Astrocyte (in vitro differentiated cells and primary cell): ENCODE measurements around the gene CIB4. TPM values are rescaled to one million over a fixed set of nuclear protein-coding genes. Genes with fewer than 3 reads are reported as not detected.

Experiments used
- DNase-seq: peaks from one replicate; pipeline ENCODE4 v3.0.0-alpha.2; 2010; ENCODE audit warnings: low read depth
- FAIRE-seq: peaks from 2 replicates; lab custom pipeline; 2011; peaks lifted over from hg19 to GRCh38; lab: Jason Lieb, UNC
- H2AFZ ChIP-seq: 2 replicates; pipeline ENCODE4 v1.6.0; 2012; ENCODE audit warnings: low read depth, low read length, inconsistent platforms
- H3K27ac ChIP-seq: 2 replicates; pipeline ENCODE4 v1.5.1; 2011; ENCODE audit warnings: low read depth, low read length, inconsistent platforms
- H3K27me3 ChIP-seq: 2 replicates; pipeline ENCODE4 v1.6.0; 2011; ENCODE audit warnings: low read length, inconsistent platforms; ENCODE audit not compliant: insufficient read depth
- H3K36me3 ChIP-seq: 2 replicates; pipeline ENCODE4 v1.5.1; 2011; ENCODE audit warnings: low read length, inconsistent platforms; ENCODE audit not compliant: insufficient read depth
- H3K4me1 ChIP-seq: 2 replicates; pipeline ENCODE4 v1.5.1; 2011; ENCODE audit warnings: low read length, inconsistent platforms; ENCODE audit not compliant: insufficient read depth
- H3K4me2 ChIP-seq: 2 replicates; pipeline ENCODE4 v1.6.0; 2012; ENCODE audit warnings: low read length, inconsistent platforms
- H3K4me3 ChIP-seq: 2 replicates; pipeline ENCODE4 v1.5.1; 2011; ENCODE audit warnings: low read depth, mild to moderate bottlenecking, low read length, inconsistent platforms; ENCODE audit not compliant: insufficient read depth
- H3K79me2 ChIP-seq: 2 replicates; pipeline ENCODE4 v1.6.0; 2012; ENCODE audit warnings: mild to moderate bottlenecking, low read length, inconsistent platforms; ENCODE audit not compliant: insufficient read depth
- H3K9ac ChIP-seq: 2 replicates; pipeline ENCODE4 v1.6.0; 2012; ENCODE audit warnings: mild to moderate bottlenecking, low read length, inconsistent platforms
- H3K9me3 ChIP-seq: 2 replicates; pipeline ENCODE4 v1.5.1; 2012; ENCODE audit warnings: low read depth, mild to moderate bottlenecking, low read length, inconsistent platforms; ENCODE audit not compliant: insufficient read depth
- H4K20me1 ChIP-seq: 2 replicates; pipeline ENCODE4 v1.6.0; 2012; ENCODE audit warnings: low read length, inconsistent platforms; ENCODE audit not compliant: insufficient read depth
- H3K27ac Mint-ChIP-seq: one replicate; pipeline ENCODE4 v1.8.0; 2021; ENCODE audit warnings: mild to moderate bottlenecking, mixed read lengths; ENCODE audit not compliant: unreplicated experiment
- H3K27me3 Mint-ChIP-seq: one replicate; pipeline ENCODE4 v1.8.0; 2021; ENCODE audit warnings: low read depth, mixed read lengths; ENCODE audit not compliant: unreplicated experiment
- H3K36me3 Mint-ChIP-seq: one replicate; pipeline ENCODE4 v1.8.0; 2021; ENCODE audit warnings: low read depth, mixed read lengths; ENCODE audit not compliant: unreplicated experiment
- H3K4me1 Mint-ChIP-seq: one replicate; pipeline ENCODE4 v1.8.0; 2021; ENCODE audit warnings: low read depth, mixed read lengths; ENCODE audit not compliant: unreplicated experiment
- H3K4me3 Mint-ChIP-seq: one replicate; pipeline ENCODE4 v1.8.0; 2021; ENCODE audit warnings: mild to moderate bottlenecking, moderate library complexity, mixed read lengths; ENCODE audit not compliant: unreplicated experiment
- H3K9me3 Mint-ChIP-seq: one replicate; pipeline ENCODE4 v1.8.0; 2021; ENCODE audit warnings: mild to moderate bottlenecking, mixed read lengths; ENCODE audit not compliant: unreplicated experiment
- EZH2 ChIP-seq: IDR thresholded peaks from 2 replicates; pipeline ENCODE4 v1.6.1; 2012; ENCODE audit warnings: mild to moderate bottlenecking, low read length, inconsistent platforms; ENCODE audit not compliant: insufficient read depth
- total RNA-seq: library from RNA; stranded (reverse); gene quantifications from 2 replicates; pipeline ENCODE4 v1.2.1, GENCODE V29; 2021
- TF ChIP-seq, protein P1 (sequence below): IDR thresholded peaks from 2 replicates; pipeline ENCODE4 v1.5.1; 2011; ENCODE audit warnings: low read depth, mild to moderate bottlenecking, inconsistent platforms, low read length, moderate library complexity; ENCODE audit not compliant: insufficient read depth

CIB4 gene
- total RNA-seq, 1 donor from 2014 or later, result not detected

DNA sequence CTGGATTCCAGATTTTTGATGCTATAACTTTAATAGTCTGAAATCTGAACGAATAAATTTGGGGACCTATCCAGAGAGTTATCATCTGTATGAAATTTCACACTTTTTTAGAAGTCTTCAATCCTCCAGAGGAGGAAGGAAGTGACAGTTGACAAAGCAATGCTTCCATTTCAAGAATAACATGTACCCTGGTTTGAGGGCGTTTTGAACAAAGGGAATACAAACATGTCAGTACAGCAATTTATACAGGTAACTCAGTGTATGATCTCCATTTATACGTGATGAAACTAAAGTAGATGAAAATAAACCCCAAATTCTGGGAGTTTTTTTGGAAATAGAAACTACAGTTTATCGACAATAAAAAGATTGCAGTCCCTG, 42.2 kb downstream of the CIB4 start:
- Histone ChIP-seq H3K4me2 (no peak overlapping the region), H4K20me1 (no peaks in the 10 kb centered on the region), H3K36me3 (no peaks in the 10 kb centered on the region), H3K4me3 (no peak overlapping the region), H3K4me1 (no peaks in the 10 kb centered on the region), H3K9ac (no peak overlapping the region), H3K27me3 (peaks cover 34% of the 10 kb centered on the region), H3K9me3 (no peaks in the 10 kb centered on the region), H3K79me2 (no peaks in the 10 kb centered on the region), H2AFZ (no peak overlapping the region), H3K27ac (no peak overlapping the region)
- DNase-seq (no peak), FAIRE-seq (no peak)
- Mint-ChIP-seq H3K27me3 (peaks cover 25% of the 10 kb centered on the region), H3K4me3 (no peak overlapping the region), H3K36me3 (no peaks in the 10 kb centered on the region), H3K9me3 (no peaks in the 10 kb centered on the region), H3K4me1 (no peaks in the 10 kb centered on the region), H3K27ac (no peak overlapping the region)
- TF ChIP-seq, protein P1, sequence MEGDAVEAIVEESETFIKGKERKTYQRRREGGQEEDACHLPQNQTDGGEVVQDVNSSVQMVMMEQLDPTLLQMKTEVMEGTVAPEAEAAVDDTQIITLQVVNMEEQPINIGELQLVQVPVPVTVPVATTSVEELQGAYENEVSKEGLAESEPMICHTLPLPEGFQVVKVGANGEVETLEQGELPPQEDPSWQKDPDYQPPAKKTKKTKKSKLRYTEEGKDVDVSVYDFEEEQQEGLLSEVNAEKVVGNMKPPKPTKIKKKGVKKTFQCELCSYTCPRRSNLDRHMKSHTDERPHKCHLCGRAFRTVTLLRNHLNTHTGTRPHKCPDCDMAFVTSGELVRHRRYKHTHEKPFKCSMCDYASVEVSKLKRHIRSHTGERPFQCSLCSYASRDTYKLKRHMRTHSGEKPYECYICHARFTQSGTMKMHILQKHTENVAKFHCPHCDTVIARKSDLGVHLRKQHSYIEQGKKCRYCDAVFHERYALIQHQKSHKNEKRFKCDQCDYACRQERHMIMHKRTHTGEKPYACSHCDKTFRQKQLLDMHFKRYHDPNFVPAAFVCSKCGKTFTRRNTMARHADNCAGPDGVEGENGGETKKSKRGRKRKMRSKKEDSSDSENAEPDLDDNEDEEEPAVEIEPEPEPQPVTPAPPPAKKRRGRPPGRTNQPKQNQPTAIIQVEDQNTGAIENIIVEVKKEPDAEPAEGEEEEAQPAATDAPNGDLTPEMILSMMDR, result no peak
- TF ChIP-seq EZH2, result no peak

DNA sequence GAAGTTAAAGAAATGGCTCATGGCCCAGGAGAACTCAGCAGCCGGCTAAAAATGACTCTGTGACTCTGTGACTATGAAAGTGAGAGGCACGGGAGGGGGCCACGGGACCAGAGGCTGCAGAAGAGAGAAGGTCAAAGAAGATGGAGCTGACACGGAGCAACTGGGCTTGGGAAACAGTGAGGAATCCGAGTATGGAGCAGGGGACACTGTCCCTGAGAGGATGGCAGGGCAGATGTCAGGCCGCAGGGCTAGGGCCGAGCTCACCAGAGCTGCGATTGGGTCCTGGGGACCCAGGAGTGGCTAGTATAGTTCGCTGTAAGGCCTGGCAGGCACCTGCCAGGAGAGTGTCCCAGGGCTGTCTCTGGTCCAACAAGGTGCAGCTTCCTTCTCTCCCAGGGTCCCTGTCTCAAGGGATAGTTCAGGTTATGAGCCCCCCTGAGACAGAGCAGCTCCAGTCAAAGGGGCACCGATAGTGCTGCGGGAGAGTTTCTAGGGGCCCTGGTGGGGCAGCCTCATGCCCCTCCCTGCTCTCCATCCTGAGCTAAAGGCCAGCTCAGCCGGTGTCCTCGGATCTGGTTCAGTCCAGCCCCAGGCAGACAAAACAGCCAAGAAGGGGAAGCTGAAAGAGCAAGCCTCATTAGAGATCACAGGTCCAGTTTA, 42.7 kb downstream of the CIB4 start:
- H3K27ac ChIP-seq, result no peak overlapping the region
- no peaks in the 10 kb centered on the region for H4K20me1 ChIP-seq
- H3K4me3 Mint-ChIP-seq, result no peak overlapping the region
- H2AFZ ChIP-seq, result no peak overlapping the region
- H3K4me1 Mint-ChIP-seq, result no peaks in the 10 kb centered on the region
- DNase-seq (no peak), FAIRE-seq (no peak)
- H3K27ac Mint-ChIP-seq, result no peak overlapping the region
- H3K27me3 Mint-ChIP-seq, result peaks cover 27% of the 10 kb centered on the region
- no peaks in the 10 kb centered on the region for H3K4me1 ChIP-seq
- H3K4me3 ChIP-seq, result no peak overlapping the region
- peaks cover 39% of the 10 kb centered on the region for H3K27me3 ChIP-seq
- no peak overlapping the region for H3K4me2 ChIP-seq
- no peaks in the 10 kb centered on the region for H3K9me3 Mint-ChIP-seq
- TF ChIP-seq, protein P1, result no peak
- TF ChIP-seq EZH2, result no peak
- no peaks in the 10 kb centered on the region for H3K36me3 ChIP-seq
- no peaks in the 10 kb centered on the region for H3K79me2 ChIP-seq
- no peaks in the 10 kb centered on the region for H3K9me3 ChIP-seq
- H3K36me3 Mint-ChIP-seq, result no peaks in the 10 kb centered on the region
- no peak overlapping the region for H3K9ac ChIP-seq

DNA sequence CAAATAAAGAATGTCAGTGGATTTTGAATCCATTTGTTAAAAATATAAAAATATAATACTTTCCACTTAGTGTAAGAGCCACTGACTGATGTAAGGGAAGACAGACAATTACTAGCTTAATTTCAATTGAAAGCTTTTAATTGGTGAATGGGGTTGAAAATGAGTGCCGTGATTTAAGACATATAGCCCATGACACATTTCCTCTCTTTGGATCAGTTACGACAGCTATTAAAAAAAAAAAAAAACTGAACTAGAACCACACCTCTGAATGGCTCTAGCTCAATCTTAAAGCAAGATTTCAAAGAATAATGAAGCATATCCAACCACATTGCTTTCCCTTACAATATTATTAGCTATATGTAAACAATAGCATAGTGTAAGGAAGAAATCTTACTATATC, 44.0 kb downstream of the CIB4 start:
- H3K9me3 Mint-ChIP-seq, result peaks cover 1% of the 10 kb centered on the region
- no peak overlapping the region for H2AFZ ChIP-seq
- H3K4me2 ChIP-seq, result no peak overlapping the region
- H3K36me3 ChIP-seq, result no peaks in the 10 kb centered on the region
- no peak overlapping the region for H3K9ac ChIP-seq
- peaks cover 35% of the 10 kb centered on the region for H3K27me3 Mint-ChIP-seq
- H4K20me1 ChIP-seq, result no peaks in the 10 kb centered on the region
- no peaks in the 10 kb centered on the region for H3K4me1 Mint-ChIP-seq
- no peak overlapping the region for H3K27ac Mint-ChIP-seq
- H3K27me3 ChIP-seq, result peaks cover 49% of the 10 kb centered on the region
- no peak for TF ChIP-seq EZH2
- TF ChIP-seq, protein P1, result no peak
- H3K4me3 ChIP-seq, result no peak overlapping the region
- FAIRE-seq (no peak), DNase-seq (no peak)
- no peaks in the 10 kb centered on the region for H3K4me1 ChIP-seq
- no peaks in the 10 kb centered on the region for H3K9me3 ChIP-seq
- no peaks in the 10 kb centered on the region for H3K36me3 Mint-ChIP-seq
- H3K4me3 Mint-ChIP-seq, result no peak overlapping the region
- no peaks in the 10 kb centered on the region for H3K79me2 ChIP-seq
- no peak overlapping the region for H3K27ac ChIP-seq
